Upper lobe of right lung (tissue), 1 donor: ENCODE measurements around the gene POPDC2. TPM values are rescaled to one million over a fixed set of nuclear protein-coding genes. Genes with fewer than 3 reads are reported as not detected.
A peak's percentile ranks its signal among the peaks of the same experiment; 100 is the strongest.

Experiments
- ATAC-seq: fragments of 200-7000 bp; cut with Tn5 transposase; one replicate; pipeline ENCODE4 v1.9.1; 2020; ENCODE audit warnings: mild to moderate bottlenecking, moderate library complexity
- DNase-seq: peaks from one replicate; pipeline ENCODE4 v3.0.0-alpha.2; 2020
- H3K27ac ChIP-seq: fragments of 200-600 bp; one replicate; pipeline ENCODE4 v1.8.0; 2022
- H3K27me3 ChIP-seq: fragments of 200-600 bp; one replicate; pipeline ENCODE4 v1.8.0; 2022; ENCODE audit warnings: mild to moderate bottlenecking
- H3K36me3 ChIP-seq: fragments of 200-600 bp; one replicate; pipeline ENCODE4 v1.8.0; 2022
- H3K4me1 ChIP-seq: fragments of 200-600 bp; one replicate; pipeline ENCODE4 v1.8.0; 2022
- H3K4me3 ChIP-seq: fragments of 200-600 bp; one replicate; pipeline ENCODE4 v1.8.0; 2022; ENCODE audit warnings: mild to moderate bottlenecking
- H3K9me3 ChIP-seq: fragments of 200-600 bp; one replicate; pipeline ENCODE4 v1.8.0; 2022
- CTCF ChIP-seq: fragments of 200-600 bp; IDR thresholded peaks from one replicate; pipeline ENCODE4 v1.8.0; 2022; ENCODE audit warnings: antibody characterized with exemption
- intact Hi-C: fragments of 100-400 bp; cut with DNase I; formaldehyde crosslinking; loops from one replicate; pipeline ENCODE4 v1.11.0; 2022
- total RNA-seq: library from RNA; stranded (reverse); fragmentation: NEBNext Ultra II Directional; extraction: Animal tissue kit (Norgen Biotek cat#: 25700); gene quantifications from one replicate; pipeline ENCODE4 v1.2.1, GENCODE V29; 2021
- donor health status: DM: no; HTN: yes; CAD: no; lungs with severe emphysema.

The POPDC2 gene
- total RNA-seq, 1 donor from 2014 or later, result 2.7 TPM

DNA sequence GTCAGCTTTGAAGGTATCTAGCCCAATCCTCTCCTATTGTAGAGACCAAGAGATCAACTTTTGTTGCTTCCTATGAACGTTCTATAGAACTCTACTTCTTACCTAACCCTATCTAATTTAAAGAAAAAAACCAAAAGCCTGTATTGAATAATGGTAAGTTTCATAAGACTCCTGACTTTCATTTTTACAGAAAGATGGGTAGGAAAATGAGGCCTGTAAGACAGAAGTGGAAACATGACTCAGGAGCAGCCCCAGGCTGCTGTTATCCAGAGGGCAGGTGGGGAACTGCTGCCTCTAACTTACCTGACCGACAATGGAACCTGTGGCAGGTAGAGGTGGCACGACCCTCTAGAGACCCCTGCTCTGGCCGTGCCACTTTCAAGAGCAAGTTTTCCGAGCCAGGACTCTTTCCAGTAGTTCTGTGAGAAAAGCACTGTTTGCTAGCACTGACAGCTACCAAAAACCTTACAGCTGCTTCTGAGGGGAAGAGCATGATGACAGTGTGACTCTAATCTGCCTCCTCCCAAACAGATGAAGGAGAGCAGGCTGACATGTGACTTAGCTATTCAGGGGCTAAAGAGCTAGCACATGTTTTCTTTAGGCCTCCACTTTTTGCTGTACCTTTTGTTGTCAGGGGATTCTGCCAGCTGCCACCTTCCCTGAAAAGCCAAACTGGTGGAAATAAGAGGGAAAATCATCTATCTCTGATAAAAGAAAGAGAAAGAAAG is 17.5 kb downstream of the POPDC2 start:
- intact Hi-C loops, result no loop called here
- ATAC-seq, result peak; percentile 18
- H3K27ac ChIP-seq, result no peak overlapping the region

DNA sequence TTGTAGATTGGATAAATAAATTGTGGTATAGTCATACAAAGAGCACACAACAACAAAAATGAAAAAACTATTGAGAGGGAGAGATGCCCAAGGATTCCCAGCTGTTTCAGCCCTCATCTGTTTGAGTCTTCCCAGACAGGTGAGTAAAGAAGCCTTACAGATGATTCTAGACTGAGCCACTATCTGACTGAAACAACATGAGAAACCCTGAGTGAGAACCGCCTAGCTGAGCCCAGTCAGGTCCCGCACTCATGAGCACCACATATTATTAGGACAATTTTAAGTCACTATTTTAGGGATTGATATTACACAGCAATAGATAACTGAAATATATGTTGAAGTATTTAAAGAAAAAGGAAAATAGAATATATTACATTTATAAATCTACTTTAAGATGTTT is 19.0 kb downstream of the POPDC2 start:
- Histone ChIP-seq H3K27ac (no peak overlapping the region), H3K4me1 (peaks cover 34% of the 10 kb centered on the region), H3K27me3 (no peaks in the 10 kb centered on the region), H3K36me3 (no peaks in the 10 kb centered on the region), H3K9me3 (no peaks in the 10 kb centered on the region), H3K4me3 (no peak overlapping the region)
- intact Hi-C loops, result no loop called here
- TF ChIP-seq CTCF, result no peak
- ATAC-seq (no peak), DNase-seq (no peak)

More for the DNA sequence above, 17.5 kb downstream of the POPDC2 start:
- no peak overlapping the region for H3K4me3 ChIP-seq
- no peak for TF ChIP-seq CTCF
- H3K9me3 ChIP-seq, result no peaks in the 10 kb centered on the region
- H3K36me3 ChIP-seq, result no peaks in the 10 kb centered on the region
- no peak for DNase-seq
- peaks cover 29% of the 10 kb centered on the region for H3K4me1 ChIP-seq
- no peaks in the 10 kb centered on the region for H3K27me3 ChIP-seq

DNA sequence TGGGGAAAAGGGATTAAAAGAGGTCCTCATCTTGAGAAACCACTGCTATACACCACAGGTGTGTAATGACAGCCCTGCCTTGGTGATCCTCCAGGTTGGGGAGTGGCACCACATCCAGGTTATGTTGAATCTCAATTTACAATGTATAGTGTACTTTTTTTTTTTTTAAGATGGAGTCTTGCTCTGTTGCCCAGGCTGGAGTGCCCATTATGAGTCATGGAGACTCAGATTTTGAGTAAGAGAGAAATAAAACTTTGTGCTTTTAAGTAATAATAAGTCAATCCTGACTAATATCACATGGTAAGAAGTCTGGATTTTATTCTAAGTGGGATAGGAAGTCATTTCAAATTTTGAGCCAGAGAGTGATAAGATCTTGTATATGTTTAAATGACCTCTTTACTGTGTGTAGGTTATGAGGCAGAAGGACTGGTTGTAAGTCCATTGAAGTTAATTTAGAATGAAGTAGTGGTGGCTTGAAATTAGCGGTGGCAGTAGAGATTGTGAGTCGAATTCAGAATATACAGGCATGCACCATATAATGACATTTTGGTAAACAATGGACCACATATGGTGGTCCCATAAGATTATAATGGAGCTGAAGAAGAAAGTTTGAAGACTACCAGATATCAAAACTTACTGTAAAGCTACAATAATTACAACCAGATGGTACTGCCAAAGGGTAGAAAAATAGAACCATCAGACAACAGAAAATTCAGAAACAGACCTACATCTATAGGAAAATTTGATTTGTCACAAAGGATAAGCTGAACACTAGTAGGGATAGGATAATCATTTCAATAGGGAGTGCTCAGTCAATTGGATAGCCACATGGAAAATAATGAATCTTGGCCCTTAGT is 20.7 kb downstream of the POPDC2 start:
- H3K36me3 ChIP-seq, result no peaks in the 10 kb centered on the region
- TF ChIP-seq CTCF, result no peak

DNA sequence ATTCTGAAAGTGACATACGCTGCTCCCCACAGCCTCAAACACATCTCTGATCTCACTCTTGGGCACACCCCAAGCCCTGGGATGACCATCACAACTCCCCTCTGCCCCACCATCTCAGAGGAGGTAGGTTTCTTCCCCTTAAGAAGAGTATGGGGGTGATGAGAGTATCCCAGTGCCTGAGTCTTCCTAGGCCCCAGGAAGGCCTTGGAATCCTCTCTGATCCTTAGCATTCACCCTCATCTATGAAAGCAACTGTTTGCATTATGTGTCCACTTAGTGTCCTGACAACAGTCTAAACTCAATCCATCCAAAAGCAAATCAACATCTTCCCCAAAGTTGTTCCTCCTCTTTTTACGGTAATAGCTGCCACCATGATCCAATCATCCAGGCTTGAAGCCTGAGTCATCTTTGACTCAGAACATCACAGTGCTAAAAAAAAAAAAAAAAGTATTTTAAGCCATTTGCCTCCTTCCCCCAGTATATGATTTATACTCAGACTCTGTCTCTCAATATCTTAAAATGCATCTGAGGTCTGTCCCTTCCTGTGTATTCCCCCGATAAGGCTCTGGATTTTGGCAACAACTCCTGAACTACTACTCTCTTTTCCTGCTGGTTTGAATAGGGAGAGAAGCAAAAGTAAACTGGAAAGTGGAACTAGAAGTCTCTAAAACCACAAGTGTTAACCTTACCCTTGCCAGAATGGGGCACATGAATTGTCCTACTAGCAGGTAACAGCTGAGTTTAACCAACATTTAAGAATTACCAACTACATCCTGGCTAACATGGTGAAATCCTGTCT is 22.5 kb downstream of the POPDC2 start:
- H3K4me3 ChIP-seq, result no peak overlapping the region
- H3K27ac ChIP-seq, result peak overlapping the region; percentile 86
- H3K36me3 ChIP-seq, result no peaks in the 10 kb centered on the region
- no peaks in the 10 kb centered on the region for H3K9me3 ChIP-seq
- ATAC-seq (peak; percentile 54), DNase-seq (no peak)
- TF ChIP-seq CTCF, result no peak
- H3K4me1 ChIP-seq, result peaks cover 37% of the 10 kb centered on the region
- H3K27me3 ChIP-seq, result no peaks in the 10 kb centered on the region
- intact Hi-C loops, result no loop called here

More for the DNA sequence above, 20.7 kb downstream of the POPDC2 start:
- Histone ChIP-seq H3K4me1 (peaks cover 37% of the 10 kb centered on the region), H3K9me3 (no peaks in the 10 kb centered on the region), H3K27me3 (no peaks in the 10 kb centered on the region), H3K27ac (peak overlapping the region; percentile 86), H3K4me3 (no peak overlapping the region)
- DNase-seq, result no peak
- intact Hi-C loops, result no loop called here
- no peak for ATAC-seq

- H3K27me3 ChIP-seq, result no peaks in the 10 kb centered on the region
- no peaks in the 10 kb centered on the region for H3K36me3 ChIP-seq
- no peak for TF ChIP-seq CTCF
- H3K4me3 ChIP-seq, result no peak overlapping the region
- H3K27ac ChIP-seq, result peak overlapping the region; percentile 86
- peaks cover 38% of the 10 kb centered on the region for H3K4me1 ChIP-seq
- ATAC-seq (no peak), DNase-seq (no peak)
- intact Hi-C loops, result no loop called here
- H3K9me3 ChIP-seq, result no peaks in the 10 kb centered on the region
Measured at GRCh38 chr3:119636891-119637611, 23.3 kb downstream of the POPDC2 start.
